ENCODE measurements around the gene MYO1G.

GRCh38 chr7:44963364-44964290, 15.2 kb downstream of the MYO1G start:
- TF ChIP-seq, protein P1, sequence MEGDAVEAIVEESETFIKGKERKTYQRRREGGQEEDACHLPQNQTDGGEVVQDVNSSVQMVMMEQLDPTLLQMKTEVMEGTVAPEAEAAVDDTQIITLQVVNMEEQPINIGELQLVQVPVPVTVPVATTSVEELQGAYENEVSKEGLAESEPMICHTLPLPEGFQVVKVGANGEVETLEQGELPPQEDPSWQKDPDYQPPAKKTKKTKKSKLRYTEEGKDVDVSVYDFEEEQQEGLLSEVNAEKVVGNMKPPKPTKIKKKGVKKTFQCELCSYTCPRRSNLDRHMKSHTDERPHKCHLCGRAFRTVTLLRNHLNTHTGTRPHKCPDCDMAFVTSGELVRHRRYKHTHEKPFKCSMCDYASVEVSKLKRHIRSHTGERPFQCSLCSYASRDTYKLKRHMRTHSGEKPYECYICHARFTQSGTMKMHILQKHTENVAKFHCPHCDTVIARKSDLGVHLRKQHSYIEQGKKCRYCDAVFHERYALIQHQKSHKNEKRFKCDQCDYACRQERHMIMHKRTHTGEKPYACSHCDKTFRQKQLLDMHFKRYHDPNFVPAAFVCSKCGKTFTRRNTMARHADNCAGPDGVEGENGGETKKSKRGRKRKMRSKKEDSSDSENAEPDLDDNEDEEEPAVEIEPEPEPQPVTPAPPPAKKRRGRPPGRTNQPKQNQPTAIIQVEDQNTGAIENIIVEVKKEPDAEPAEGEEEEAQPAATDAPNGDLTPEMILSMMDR (IDR thresholded peaks at IDR 0.05): no peak
- no peak for TF ChIP-seq TEAD1 (CRISPR knock-in tag; IDR thresholded peaks at IDR 0.05)
- no peak for TF ChIP-seq SMAD3 (CRISPR knock-in tag; IDR thresholded peaks at IDR 0.05; ENCODE audit: borderline replicate concordance)
- no peak for TF ChIP-seq NFE2L1 (CRISPR knock-in tag; IDR thresholded peaks at IDR 0.05)
- TF ChIP-seq GABPB1 (CRISPR knock-in tag; IDR thresholded peaks at IDR 0.05): no peak
- TF ChIP-seq NR3C1 (CRISPR knock-in tag; conservative IDR thresholded peaks at IDR 0.05; ENCODE audit: low read depth): no peak
